ENCODE data around the gene LRTM2. TPM values are rescaled to one million over a fixed set of nuclear protein-coding genes. Genes with fewer than 3 reads are reported as not detected.

The LRTM2 gene
- total RNA-seq, 3 donors from 2014 or later: not detected

GRCh38 chr12:1798641-1799020 lies 21.7 kb upstream of the LRTM2 start:
- Histone ChIP-seq H3K9me3 (no peaks in the 10 kb centered on the region), H3K4me1 (ENCODE audit: low read depth) (peaks cover 9% of the 10 kb centered on the region), H3K36me3 (ENCODE audit: low read depth) (no peaks in the 10 kb centered on the region), H3K4me3 (no peak overlapping the region)
- ATAC-seq: no peak
- no peak for DNase-seq
- intact Hi-C loops (cut with DNase I, micrococcal nuclease): loop anchor here (5.0 to 10.0 kb wide), 2 partner anchors 139 to 236 kb away; no protein-coding TSS in a partner anchor
- no peak for TF ChIP-seq CTCF (IDR thresholded peaks at IDR 0.05)

DNA sequence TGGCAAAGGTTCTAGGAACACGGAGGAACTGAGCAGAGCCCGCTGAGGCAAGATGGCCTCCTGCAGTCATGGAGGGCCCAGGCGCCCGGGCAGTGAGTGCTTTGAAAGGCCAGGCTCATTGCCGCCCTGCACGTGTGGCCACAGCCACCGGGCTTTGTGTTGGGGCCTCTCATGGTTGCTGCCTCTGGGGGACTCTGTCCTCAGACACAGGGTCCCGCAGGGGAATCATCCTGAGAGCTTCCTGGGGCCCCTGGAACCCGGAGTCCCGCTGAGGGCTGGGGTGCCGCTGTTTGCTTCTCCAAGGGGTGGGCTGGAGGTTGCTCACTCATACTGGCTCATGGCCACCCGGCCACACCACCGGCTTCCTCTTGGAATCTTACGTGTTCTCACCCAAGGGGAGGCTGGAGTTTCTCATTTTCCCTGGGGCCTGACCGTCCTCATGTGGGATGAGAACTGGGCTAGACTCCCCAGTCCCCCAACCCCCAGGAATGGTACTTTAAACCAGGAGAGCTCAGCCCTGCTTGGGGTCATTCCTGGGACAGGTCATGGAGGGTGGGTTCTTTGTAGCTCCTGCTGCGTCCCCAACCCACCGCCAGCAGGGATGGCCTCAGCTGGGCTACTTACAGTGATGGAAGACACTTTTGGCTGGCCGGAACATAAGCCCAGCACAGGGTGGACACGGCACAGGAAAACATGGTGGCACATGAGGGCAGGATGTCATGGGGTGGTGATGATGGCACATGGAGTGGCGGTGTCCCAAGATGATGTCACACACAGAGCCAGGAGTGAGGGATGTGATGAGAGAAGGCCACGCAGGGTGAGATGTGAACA lies 21.1 kb upstream of the LRTM2 start:
- ATAC-seq: no peak
- TF ChIP-seq CTCF (IDR thresholded peaks at IDR 0.05): no peak
- no peak overlapping the region for H3K4me3 ChIP-seq
- intact Hi-C loops (cut with DNase I, micrococcal nuclease): loop anchor here (5.0 to 10.0 kb wide), 2 partner anchors 138 to 236 kb away; no protein-coding TSS in a partner anchor
- no peaks in the 10 kb centered on the region for H3K9me3 ChIP-seq
- H3K36me3 ChIP-seq (ENCODE audit: low read depth): no peaks in the 10 kb centered on the region
- peaks cover 9% of the 10 kb centered on the region for H3K4me1 ChIP-seq (ENCODE audit: low read depth)
- no peak for DNase-seq

DNA sequence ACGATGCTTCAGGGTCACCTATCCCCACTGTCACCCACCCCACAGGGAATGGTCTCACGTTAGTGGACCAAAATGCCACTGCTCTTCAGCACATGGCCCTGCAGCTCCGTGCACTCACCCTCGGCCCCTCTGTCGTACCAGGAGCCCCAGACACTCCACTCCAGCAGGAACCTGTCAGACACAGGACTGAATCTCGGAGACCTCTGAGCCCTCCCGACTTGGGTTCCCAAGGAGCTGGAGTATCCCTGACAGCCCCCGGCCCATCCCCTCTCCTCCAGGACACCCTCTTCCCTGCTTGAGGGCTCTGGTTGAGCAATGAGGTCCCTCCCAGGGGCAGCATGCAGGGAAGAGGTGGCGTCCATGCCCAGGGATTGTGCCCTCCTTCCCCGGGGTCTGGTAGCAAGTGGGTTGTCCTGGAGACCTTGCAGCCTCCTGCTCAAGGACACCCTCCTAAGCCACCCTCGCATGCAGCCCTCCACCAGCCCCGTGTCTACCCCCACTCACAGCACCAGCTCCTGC lies 20.4 kb upstream of the LRTM2 start:
- TF ChIP-seq CTCF (IDR thresholded peaks at IDR 0.05): no peak
- Histone ChIP-seq H3K4me3 (no peak overlapping the region), H3K9me3 (no peaks in the 10 kb centered on the region), H3K36me3 (ENCODE audit: low read depth) (no peaks in the 10 kb centered on the region), H3K4me1 (ENCODE audit: low read depth) (peaks cover 9% of the 10 kb centered on the region)
- ATAC-seq (no peak), DNase-seq (no peak)
- intact Hi-C loops (cut with DNase I, micrococcal nuclease): loop anchor here (5.0 to 10.0 kb wide), 2 partner anchors 137 to 235 kb away; no protein-coding TSS in a partner anchor

DNA sequence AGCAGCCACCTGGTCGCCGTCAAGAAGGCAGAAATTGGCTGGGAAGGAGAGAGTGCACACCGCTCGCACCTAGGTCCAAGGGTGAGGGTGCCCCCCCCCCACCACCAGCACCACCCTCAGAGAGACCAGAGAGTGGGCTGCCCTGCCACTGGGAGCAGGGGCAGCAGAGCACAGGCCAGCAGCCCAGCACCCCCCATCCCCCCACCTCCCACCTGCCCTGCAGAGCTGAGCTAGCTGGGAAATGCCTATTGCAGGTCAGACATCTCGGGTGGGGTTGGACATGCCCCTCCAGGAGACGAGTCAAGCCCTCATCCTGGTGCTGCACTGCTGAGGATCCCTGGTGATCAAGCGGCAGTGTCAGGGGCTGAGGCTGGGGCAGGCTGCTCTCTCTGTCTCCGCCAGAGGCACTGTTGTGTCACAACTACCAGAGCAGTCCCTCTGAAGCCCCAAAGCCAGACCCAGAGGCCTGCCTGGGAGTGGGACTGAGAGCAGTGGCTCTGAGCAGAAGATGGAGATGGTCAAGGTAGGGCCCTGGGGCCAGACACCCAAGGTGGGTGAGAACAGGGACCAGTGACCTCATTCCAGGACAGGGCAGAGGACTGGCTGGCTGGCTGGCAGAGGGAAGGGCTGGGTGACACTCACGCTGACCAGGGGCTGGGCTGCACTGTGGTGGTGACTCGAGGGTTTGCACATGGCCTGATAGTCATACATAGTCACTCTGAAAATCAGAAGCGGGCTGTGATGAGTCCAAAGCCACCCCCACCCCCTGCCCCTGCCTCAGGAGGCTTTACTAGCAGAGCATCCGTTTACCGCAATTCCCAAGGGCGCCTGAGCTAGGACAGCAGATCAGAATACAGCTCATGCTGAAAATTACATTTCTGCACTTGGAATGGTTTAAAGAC lies 19.7 kb upstream of the LRTM2 start:
- Histone ChIP-seq H3K4me1 (ENCODE audit: low read depth) (peaks cover 5% of the 10 kb centered on the region), H3K36me3 (ENCODE audit: low read depth) (no peaks in the 10 kb centered on the region), H3K9me3 (no peaks in the 10 kb centered on the region), H3K4me3 (no peak overlapping the region)
- peak in 2 of 3 donors; percentile 44 to 64 for DNase-seq
- TF ChIP-seq CTCF (IDR thresholded peaks at IDR 0.05): no peak
- intact Hi-C loops (cut with DNase I, micrococcal nuclease): no loop called here
- ATAC-seq: no peak

DNA sequence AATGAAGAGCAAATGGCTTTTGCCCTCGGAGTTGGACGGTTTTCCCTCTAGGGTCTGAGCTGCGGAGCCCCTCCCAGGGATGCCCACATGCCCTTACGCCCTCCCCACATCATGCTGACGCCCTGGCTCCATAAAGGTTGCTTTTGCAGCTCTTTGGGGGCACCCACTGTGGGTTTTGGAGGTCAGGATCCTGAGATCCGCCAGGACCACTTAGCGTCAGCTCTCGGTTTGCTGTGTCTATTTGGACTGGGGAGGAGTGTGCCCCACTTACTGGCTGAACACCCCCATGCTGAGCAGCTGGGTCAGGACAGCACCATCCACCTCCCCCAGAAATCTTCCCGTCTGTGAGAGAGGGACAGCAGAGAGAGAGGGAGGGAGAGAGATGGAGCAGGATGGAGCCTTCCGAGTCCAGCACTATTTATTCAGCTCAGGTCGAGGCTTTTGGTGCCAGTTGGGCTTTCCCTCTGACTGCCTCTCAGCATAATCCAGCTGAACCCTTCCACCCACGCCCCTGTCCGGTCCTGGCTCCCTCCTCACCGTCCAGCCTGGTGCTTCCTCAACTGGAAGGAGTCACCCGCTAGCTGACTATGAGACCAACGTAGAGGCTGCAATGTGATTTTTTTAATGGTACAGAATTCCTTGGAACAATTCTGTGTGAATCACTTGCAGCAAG lies 18.9 kb upstream of the LRTM2 start:
- DNase-seq (peak in 1 of 3 donors; percentile 23), ATAC-seq (no peak)
- H3K4me1 ChIP-seq (ENCODE audit: low read depth): no peaks in the 10 kb centered on the region
- no peak overlapping the region for H3K4me3 ChIP-seq
- no peaks in the 10 kb centered on the region for H3K9me3 ChIP-seq
- H3K36me3 ChIP-seq (ENCODE audit: low read depth): no peaks in the 10 kb centered on the region
- intact Hi-C loops (cut with DNase I, micrococcal nuclease): no loop called here
- TF ChIP-seq CTCF (IDR thresholded peaks at IDR 0.05): no peak
